GM10847 (cell line): Measurements from ENCODE around the gene MRAS.

Experiments
- POLR2A ChIP-seq: IDR thresholded peaks from 2 replicates; pipeline ENCODE4 v1.6.1; 2011; ENCODE audit not compliant: insufficient read length; ENCODE audit errors: extremely low read depth

Gene MRAS

DNA sequence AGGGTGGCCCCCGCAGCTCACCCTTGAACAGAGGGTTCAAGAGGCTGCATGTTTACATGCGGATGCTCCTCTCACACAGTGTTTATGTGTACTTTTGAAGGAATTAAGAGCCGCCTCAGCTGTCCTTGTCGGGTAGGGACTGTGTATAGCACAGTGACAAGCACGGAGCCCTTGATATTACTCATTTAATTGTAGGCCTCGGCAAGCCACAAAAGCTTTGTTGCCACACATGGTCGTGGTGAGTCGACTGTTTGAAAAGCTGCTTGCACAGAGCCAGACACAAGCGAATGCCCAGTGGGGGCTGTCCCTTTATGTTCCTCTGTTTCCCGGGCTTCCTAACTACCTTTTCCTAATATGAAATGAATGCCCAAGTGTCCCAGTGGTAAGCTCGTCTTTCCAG lies 90.5 kb downstream of the MRAS start:
- no peak for TF ChIP-seq POLR2A

DNA sequence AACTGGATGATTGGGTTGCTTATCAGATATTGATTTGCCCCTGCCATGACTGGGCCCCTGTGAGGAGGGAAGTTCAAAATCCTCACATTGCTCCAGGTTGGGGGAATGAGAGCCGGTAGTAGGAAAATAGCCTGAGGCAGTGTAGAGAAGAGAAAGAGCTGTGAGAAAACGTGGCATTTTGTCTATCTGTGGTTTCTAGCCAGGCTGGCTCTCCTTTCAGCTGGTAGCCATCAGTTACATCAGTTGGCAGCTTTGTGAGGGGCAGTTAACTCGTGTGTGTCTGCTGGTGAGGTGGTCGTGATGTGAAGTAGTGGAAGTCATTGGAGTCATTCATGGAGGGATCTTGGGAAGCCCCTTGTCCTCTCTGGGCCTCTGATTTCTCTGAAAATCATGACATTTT lies 91.3 kb downstream of the MRAS start:
- no peak for TF ChIP-seq POLR2A

DNA sequence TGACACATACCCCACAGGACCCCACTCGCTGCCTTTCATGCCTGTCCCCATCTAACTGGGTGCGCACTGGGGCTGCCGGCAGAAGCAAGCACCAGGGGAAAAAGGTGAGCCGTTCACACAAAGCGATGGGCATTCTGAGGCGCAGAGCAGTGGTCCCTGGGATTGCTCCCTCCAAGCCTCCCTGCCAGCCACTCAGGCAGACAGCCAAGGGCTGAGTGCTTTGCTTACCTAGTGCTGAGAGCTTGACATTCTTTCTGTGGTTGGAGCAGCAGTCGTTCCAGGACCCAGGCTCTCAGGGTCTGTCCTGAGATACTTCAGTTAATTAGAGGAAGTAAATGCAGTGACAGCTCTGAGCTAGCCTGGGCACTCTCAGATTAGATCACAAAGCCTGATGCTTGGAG lies 91.7 kb downstream of the MRAS start:
- TF ChIP-seq POLR2A, result no peak

DNA sequence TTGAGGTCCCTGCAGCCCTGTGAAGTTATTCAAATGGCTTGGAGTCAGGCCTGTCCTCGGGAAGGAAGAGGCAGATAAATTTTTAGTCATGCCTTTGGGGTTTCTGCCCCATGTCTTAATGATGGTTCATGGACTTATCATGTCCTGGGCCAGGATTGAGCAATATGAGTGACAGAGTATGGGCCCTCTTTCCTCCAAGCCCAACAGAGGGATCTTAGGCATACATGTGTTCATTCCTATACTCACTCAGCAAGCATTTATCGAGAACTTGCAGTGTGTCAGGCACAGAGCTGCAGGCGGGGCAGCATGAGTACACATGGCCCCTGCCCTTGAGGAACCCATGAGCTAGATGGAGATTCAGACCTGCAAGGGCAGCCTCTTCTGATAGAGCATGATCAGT lies 92.2 kb downstream of the MRAS start:
- no peak for TF ChIP-seq POLR2A

DNA sequence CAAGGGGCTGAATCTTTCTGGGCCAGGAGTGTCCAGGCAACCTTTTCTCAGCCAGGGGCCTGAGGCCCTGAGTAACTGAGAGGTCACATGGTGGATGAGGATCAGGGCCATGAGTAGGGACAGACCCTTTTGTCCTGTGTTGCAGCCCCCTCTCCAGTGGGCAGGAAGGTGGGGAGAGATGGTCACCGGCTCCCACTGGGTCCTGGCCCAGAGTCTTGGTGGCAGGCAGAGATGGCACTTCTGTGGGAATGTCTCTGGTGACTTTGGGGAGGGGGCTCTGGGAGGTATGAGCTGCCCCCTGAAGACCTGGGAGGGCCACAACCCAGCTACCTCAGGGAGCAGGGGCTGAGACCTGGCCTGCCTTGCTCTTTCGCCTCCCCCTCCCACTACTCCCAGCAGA lies 92.9 kb downstream of the MRAS start:
- no peak for TF ChIP-seq POLR2A

DNA sequence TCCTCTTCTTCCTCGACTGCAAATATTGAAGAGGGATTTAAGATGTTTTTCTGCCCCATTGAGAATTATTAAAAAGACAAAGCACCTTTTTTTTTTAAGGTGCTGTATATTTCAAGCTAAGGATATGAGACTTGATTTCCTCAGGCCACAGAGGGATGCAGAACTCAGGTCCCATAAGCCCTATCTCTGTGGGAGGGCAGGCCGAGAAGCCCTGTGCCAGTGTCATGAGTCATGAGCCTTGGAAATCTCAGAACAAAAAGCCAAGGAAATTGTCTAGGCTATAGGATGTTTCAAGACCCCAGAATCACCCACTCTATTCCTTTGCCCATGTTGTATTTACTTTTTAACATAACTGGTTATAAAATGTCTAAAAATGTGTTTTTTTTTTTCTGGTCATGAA lies 93.4 kb downstream of the MRAS start:
- TF ChIP-seq POLR2A, result no peak

DNA sequence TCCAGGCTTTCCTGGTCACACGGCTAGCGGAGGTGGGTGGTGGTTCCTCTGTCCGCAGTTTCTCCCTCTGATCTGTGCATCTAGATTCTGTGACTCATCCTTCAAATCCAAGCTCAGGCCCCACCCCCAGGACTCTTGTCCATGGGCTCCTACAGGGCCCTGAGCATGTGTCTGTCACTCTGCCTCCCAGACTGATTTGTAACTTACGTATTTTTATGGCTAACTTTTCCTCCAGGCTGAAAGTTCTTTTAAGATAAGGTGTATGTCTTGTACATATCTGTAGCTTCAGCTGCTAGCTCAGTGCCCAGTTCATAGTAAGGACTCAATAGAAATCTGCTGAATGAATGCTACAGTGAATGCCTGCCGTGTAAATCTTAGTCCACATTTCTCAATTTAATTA lies 94.1 kb downstream of the MRAS start:
- TF ChIP-seq POLR2A, result no peak

DNA sequence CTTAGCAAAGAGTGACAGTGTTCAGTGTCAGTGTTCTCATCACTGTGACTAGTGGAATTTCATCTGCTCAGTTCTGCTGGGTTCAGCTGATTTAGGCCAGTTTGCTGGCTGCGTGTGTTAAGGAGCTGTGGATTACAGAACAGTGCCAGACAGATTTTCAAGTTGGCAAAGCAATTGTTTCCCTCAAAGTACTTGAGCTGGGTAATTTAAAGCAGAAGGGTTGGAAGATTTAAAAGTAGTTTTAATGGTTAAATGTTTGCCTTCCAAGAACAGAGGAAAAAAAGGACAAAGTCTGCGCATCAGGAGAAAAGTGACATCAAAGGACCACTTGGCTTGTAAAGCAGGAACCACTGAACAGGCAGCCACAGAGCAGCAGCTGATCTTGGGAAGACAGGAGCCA lies 94.7 kb downstream of the MRAS start:
- no peak for TF ChIP-seq POLR2A

DNA sequence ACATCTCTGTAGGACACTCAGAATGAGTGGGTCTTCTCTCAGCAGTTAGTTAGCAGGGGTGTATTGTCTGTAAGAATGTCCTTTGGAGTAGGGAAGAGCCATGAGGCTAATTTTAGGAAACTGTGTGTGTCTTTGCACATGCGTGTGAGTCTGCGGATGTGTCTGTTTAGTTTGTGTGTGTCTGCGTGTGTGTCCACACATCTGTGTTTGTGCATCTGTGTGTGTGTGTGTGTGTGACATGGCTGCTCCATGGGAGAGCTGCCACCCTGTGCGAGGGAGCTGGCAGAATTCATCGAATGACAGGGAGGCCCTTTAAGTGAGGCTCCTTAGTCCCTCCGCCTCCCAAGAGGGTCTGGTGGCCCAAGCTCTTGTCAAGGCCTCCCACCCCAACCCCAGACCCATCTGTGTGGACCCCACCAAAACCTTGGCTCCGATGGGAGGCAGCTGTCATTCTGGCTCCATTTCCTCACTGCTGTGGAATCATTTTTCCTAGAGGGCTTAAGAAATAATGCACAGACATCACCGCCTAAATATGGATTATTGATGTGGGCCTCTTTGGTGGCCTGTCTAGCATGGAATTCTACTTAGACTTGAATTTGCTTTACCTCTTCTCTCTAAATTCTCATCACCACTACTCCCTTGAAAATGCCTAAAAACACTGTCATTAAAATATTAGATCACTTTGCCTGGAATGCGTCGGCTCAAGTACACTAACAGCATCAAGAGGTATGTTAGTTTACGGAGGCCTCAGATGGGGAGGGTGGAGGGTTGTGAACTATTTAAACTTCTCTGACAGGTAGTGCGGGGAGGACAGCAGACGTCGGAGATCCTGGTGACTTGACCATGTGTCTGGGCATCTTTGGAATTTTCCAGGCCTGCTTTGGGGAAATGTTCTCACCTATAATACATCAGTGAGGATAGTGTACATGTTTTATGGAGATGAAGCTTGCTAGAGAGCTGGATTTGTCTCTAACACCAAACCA lies 95.4 kb downstream of the MRAS start:
- TF ChIP-seq POLR2A, result no peak

DNA sequence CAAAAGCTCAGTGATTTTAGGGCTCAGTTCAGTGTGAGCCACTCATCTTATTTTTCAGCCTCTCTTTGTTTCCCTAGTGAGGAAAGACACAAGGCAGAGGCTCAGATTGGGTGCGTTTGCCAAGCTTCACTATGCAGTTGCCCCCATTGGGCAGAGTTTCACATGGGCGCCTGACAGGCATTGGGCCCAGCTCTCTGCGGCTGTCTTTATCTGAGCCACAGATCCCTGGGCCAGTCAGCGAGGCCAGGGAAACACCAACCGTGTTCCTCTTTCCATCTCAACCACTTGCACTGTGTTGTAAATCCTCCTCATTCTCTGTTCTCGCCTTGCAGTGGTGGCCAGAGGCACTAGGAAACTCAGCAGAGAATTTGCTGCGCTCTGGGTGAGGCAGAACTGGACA lies 96.9 kb downstream of the MRAS start:
- no peak for TF ChIP-seq POLR2A

DNA sequence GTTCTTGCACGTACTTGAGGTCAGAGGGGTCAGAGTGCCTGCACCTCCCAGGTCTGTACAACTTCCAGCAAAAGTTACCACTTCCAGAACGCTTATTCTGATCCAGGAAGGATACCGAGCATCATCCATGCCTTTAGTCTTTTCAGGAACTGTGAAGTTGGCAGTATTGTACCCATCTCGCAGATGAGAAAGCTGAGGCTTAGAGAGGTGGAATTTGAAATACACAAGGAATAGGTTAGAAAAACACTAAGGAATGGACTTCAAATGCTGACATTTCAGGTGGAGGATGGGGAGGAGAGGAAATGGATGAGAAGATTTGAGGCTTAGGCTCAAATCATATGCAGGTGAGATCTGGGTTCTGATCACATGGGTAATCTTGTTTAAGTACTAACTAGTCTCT lies 97.3 kb downstream of the MRAS start:
- TF ChIP-seq POLR2A, result no peak

DNA sequence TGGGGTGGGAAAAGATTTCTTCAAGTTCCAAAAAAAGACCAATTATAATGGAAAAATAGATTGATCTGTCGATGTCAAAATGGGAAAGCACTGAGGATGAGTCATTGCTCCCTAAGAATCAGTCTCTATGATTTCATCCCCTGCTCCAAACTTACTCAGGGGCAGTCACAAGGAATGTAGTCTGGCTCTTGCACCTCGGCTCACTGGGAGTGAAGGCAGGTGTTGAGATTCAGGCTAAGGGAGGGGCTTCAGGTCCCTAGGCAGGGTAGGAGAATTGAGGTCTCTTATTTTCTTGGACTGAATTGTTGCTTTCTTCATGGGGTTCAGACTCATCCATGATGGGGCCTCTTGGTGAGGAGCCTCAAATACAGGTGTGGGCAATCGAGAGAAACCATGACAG lies 100.3 kb downstream of the MRAS start:
- no peak for TF ChIP-seq POLR2A

DNA sequence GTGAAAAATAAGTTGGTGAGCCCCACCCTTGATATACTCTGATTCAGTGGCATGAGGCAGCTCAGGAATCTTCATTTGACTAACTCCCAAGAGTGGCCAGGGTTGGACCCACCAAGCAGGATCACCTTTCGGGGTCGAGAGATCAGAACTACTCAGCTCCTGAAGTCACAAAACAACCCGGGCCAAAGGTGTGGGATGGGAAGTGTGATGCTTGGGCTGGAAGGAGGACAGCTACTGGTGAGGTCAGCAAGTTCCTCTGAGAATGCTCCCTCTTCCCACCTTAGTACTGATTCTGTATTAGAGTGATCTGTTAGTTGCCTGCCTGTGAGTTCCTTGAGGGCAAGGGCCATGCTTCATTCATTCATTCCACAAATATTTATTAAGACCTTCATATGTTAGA lies 101.1 kb downstream of the MRAS start:
- TF ChIP-seq POLR2A, result no peak

DNA sequence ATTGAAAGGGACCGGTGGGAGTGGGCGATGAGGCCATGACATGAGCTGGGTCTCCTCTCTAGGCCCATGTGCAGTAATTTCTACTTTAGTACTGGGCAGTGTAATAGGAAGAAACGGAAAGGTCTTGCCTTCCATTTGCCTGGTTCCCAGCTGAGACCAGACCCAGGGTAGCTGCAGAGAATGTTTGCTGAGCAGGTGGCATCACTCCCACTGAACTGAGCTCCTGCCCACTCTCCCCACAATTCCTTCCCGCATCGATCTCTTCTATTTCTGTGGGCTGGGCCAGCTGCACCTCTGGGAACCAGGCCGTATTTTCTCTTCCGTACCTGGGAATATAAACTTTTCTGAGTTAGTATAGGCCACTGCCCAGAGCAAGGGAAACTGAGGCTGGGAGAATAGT lies 101.8 kb downstream of the MRAS start:
- no peak for TF ChIP-seq POLR2A

DNA sequence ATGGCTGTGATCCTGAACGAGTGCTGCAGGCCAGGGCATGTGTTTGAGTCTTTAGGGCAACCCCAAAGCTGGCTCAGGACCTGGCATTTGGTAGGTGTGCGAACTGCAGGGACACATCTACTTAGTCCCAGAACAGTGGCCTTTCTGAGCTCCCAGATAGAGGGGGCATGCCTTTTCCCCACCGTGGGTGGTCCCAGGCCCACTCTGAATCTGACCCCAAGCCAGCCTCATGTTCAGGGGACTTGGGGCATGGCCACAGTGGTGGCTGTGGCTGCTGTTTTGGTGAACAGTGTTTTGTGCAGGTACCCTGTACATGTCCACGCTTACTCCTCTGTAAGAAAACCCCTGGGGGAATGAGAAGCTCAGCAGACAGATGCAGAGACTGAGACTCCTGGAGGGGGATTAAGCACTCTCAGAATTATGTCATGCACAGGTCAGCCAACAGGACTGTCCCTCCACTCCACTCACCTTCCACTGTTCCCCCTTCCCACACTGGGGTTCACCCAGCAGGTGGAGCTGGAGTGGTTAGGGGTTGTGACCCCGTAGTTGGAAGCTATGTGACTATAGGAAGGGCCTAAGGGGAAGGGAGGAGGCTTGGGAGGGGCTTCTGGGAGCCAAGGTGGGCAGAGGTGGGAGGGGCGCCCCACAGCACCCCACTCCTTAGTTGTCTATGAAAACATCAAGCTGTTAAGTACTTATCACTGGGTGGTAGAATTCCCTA lies 102.5 kb downstream of the MRAS start:
- no peak for TF ChIP-seq POLR2A

DNA sequence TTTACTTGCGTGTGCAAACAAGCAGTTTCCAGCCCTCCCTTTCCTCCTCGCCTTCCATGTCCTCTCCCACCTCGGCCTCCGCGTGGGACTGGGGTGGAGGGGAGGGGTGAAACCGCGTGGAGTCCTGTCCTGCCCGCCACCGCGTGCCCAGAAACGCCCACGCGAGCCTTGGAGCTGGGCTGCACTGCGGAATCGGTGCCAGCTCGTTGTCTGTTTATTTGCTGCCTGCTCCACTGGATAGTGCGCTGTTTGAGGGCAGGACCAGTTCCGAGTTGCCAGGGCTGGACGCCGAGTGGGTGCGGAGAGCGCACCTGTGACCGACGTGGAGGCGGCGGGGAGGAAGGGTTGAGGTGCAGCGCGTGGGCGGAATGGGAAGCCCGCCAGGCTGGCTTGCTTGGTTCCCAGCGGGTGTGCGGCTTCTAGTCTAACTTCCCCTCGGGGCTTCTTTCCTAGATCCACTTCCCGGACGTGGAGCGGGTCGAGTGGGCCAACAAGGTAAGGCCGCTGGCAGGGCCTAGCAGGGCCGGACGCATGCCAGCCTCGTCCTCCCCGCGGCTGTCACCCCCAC lies 103.3 kb downstream of the MRAS start:
- no peak for TF ChIP-seq POLR2A

DNA sequence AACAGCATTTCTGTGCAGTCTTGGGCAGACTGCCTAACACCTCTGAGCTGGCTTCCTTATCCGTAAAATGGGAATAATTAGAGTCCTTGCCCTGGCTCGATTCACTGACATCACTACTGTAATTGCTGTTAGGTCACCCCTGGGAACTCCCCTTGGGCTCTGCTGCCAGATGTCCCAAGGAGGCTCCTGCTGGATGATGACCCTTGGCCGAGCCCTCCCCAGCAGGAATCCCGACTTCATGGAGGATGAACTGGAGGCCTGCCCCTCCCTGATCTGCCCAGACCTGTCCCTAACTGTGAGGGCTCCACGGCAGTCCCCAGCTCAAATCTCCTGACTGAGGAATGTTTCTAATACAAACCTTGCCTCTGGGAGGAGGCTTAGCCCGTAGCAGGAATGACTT lies 104.1 kb downstream of the MRAS start:
- TF ChIP-seq POLR2A, result no peak
